HepG2 (cell line): ENCODE data around the gene WDR93. TPM values are rescaled to one million over a fixed set of nuclear protein-coding genes. Genes with fewer than 3 reads are reported as not detected.
A peak's percentile ranks its signal among the peaks of the same experiment; 100 is the strongest.

Source experiments
- ARID2 ChIP-seq: sonication (generic); formaldehyde crosslinking; IDR thresholded peaks from 2 replicates; pipeline ENCODE4 v1.8.1; 2022; ENCODE audit warnings: mild to moderate bottlenecking, missing genetic modification reagents, borderline replicate concordance
- ATM ChIP-seq: fragments of 450-650 bp; IDR thresholded peaks from 2 replicates; pipeline ENCODE4 v1.7.1; 2017; ENCODE audit warnings: mild to moderate bottlenecking, borderline replicate concordance
- MED1 ChIP-seq: sonication (generic); formaldehyde crosslinking; IDR thresholded peaks from 2 replicates; pipeline ENCODE4 v1.4.0; 2020; ENCODE audit warnings: missing genetic modification reagents
- NRL ChIP-seq: sonication (generic); formaldehyde crosslinking; IDR thresholded peaks from 2 replicates; pipeline ENCODE4 v1.5.0; 2020; ENCODE audit warnings: missing genetic modification reagents, mild to moderate bottlenecking, moderate library complexity, borderline replicate concordance
- POLR2AphosphoS5 ChIP-seq: IDR thresholded peaks from 2 replicates; pipeline ENCODE4 v1.6.1; 2012; ENCODE audit warnings: low read depth, low read length
- SNAPC2 ChIP-seq: sonication (generic); formaldehyde crosslinking; IDR thresholded peaks from 2 replicates; pipeline ENCODE4 v1.8.1; 2022; ENCODE audit warnings: mild to moderate bottlenecking, missing genetic modification reagents
- ZFX ChIP-seq: sonication (generic); formaldehyde crosslinking; IDR thresholded peaks from 2 replicates; pipeline ENCODE4 v1.4.0; 2020; ENCODE audit warnings: mild to moderate bottlenecking, low read depth, missing genetic modification reagents, moderate library complexity
- ZMYM3 ChIP-seq: sonication (generic); formaldehyde crosslinking; IDR thresholded peaks from 2 replicates; pipeline ENCODE4 v1.5.1; 2020; ENCODE audit warnings: mild to moderate bottlenecking, missing genetic modification reagents
- ZNF17 ChIP-seq: sonication (generic); formaldehyde crosslinking; IDR thresholded peaks from 2 replicates; pipeline ENCODE4 v1.5.0; 2020; ENCODE audit warnings: mild to moderate bottlenecking, missing genetic modification reagents
- ZNF44 ChIP-seq: sonication (generic); formaldehyde crosslinking; IDR thresholded peaks from 2 replicates; pipeline ENCODE4 v1.5.1; 2020; ENCODE audit warnings: mild to moderate bottlenecking, missing genetic modification reagents
- ZNF460 ChIP-seq: sonication (generic); formaldehyde crosslinking; IDR thresholded peaks from 2 replicates; pipeline ENCODE4 v1.5.1; 2020; ENCODE audit warnings: missing genetic modification reagents, mild to moderate bottlenecking, borderline replicate concordance
- ZNF589 ChIP-seq: sonication (generic); formaldehyde crosslinking; conservative IDR thresholded peaks from 2 replicates; pipeline ENCODE4 v1.8.0; 2022; ENCODE audit warnings: mild to moderate bottlenecking, moderate library complexity, missing genetic modification reagents
- ZNF768 ChIP-seq: sonication (generic); formaldehyde crosslinking; IDR thresholded peaks from 2 replicates; pipeline ENCODE4 v1.4.0; 2020; ENCODE audit warnings: missing genetic modification reagents
- polyA plus RNA-seq, 8 experiments: library from polyadenylated mRNA; depleted of rRNA in 3 of 8; stranded (reverse) in 7 of 8; unstranded in 1 of 8; fragments of >200 nt; fragmentation: Illumina TruSeq in 4 of 8; extraction: Trizol in 4 of 8; gene quantifications; 2 replicates each; pipeline versions ENCODE4 v1.2.1 to v1.2.3, GENCODE V29; 2011 to 2016; ENCODE audit warnings: low read depth in 4 of 8, missing spikeins in 1 of 8, mixed read lengths in 1 of 8; ENCODE audit not compliant: insufficient read depth in 1 of 8
- total RNA-seq, 5 experiments: library from RNA; depleted of rRNA; stranded (reverse); fragments of >200 nt; fragmentation: Illumina TruSeq; extraction: Trizol; gene quantifications; 2 replicates each; pipeline ENCODE4 v1.2.3, GENCODE V29; 2016; ENCODE audit warnings: low read depth in 1 of 5
- TF ChIP-seq, protein P1 (sequence below): sonication (generic); formaldehyde crosslinking; IDR thresholded peaks from 2 replicates; pipeline ENCODE4 v1.4.0; 2020; ENCODE audit warnings: missing genetic modification reagents

WDR93 gene
- total and polyA plus RNA-seq, 2 of the 13 experiments (the other 11 are each of a cell fraction or from before 2014, with no cell fraction given): 0.07 TPM; not detected in 1

DNA sequence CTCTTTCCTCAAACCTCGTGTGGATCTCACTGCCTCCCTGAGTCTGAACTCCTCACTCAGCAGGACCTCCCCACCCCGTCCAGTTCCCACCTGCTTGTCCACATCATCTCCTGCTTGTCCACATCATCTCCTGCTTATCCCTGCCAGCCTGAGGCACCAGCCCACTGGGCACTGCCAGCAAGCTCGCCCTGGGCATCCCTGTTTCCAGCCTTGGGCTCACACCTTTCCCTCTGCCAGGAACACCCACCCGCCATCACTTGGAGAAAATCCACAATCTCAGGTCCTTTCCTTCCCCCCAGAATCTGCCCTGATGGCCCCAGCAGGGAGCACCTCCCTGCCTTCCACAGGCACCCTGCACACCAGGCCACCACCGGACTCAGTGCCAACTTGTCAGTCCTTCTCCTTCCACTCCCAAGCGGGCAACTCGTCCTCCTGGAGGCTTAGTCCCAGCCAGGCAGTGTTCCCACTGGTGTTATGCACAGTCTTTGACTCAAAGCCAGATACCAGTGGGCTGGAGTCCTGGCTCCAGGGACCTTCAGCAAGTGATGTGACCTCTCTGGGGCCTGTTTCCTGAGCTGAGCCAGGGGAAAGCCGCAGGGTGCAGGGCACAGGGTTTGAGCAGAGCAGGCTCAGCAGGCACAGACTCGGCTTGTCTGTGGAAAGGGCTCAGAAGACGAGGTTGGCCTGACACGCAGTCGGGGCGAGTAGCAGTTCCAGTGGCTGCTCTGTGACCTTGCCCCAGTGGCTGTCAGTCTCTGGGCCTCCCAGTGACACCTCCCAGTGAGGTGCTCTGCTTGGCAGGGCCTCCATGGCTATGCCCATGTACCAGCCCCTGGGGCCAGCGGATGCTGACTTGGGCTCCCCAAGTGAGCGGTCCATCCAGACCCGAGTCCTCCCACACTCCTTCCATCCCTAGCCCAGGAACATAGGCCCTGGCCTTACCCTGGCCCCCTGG is 76.0 kb downstream of the WDR93 start (continued):
- TF ChIP-seq ARID2 (no peak), ZMYM3 (peak; percentile 52; the same call in 1 of the 2 replicates), ZNF589 (no peak), ZFX (CRISPR knock-in tag) (no peak), ZNF460 (CRISPR knock-in tag) (no peak), ATM (no peak), ZNF768 (CRISPR knock-in tag) (peak; percentile 97), NRL (CRISPR knock-in tag) (no peak), ZNF17 (CRISPR knock-in tag) (no peak), MED1 (no peak), POLR2AphosphoS5 (no peak), SNAPC2 (no peak), ZNF44 (CRISPR knock-in tag) (no peak)
- TF ChIP-seq, protein P1, sequence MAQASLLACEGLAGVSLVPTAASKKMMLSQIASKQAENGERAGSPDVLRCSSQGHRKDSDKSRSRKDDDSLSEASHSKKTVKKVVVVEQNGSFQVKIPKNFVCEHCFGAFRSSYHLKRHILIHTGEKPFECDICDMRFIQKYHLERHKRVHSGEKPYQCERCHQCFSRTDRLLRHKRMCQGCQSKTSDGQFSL (CRISPR knock-in tag): no peak
